Suprapubic skin (tissue), 4 donors: ENCODE measurements around the gene SH3RF1. TPM values are rescaled to one million over a fixed set of nuclear protein-coding genes. Genes with fewer than 3 reads are reported as not detected.

Source experiments
- DNase-seq, 2 donors: peaks; one replicate each; pipeline ENCODE4 v3.0.0-alpha.2; 2019; ENCODE audit warnings: low spot score in 2 of 2
- H3K27ac ChIP-seq: fragments of 200-600 bp; sonication (generic); one replicate; pipeline ENCODE4 v1.5.1; 2019
- H3K27me3 ChIP-seq: fragments of 200-600 bp; sonication (generic); one replicate; pipeline ENCODE4 v1.5.1; 2019
- H3K36me3 ChIP-seq: fragments of 200-600 bp; sonication (generic); one replicate; pipeline ENCODE4 v1.5.1; 2019
- H3K4me1 ChIP-seq: fragments of 200-600 bp; sonication (generic); one replicate; pipeline ENCODE4 v1.5.1; 2019
- H3K4me3 ChIP-seq: fragments of 200-600 bp; sonication (generic); one replicate; pipeline ENCODE4 v1.5.1; 2019; ENCODE audit warnings: mild to moderate bottlenecking
- H3K9me3 ChIP-seq: fragments of 200-600 bp; sonication (generic); one replicate; pipeline ENCODE4 v1.5.1; 2019
- EP300 ChIP-seq: sonication (generic); formaldehyde crosslinking; IDR thresholded peaks from one replicate; pipeline ENCODE4 v1.6.1; 2017; ENCODE audit warnings: antibody characterized with exemption
- POLR2A ChIP-seq, 2 donors: fragments of 450-650 bp; IDR thresholded peaks; one replicate each; pipeline ENCODE4 v1.6.1; 2017; ENCODE audit warnings: antibody characterized with exemption in 2 of 2, mild to moderate bottlenecking in 2 of 2, moderate library complexity in 2 of 2
- POLR2AphosphoS5 ChIP-seq, 3 donors: sonication (generic); formaldehyde crosslinking; IDR thresholded peaks; one replicate each; pipeline ENCODE4 v1.6.1; 2017; ENCODE audit warnings: antibody characterized with exemption in 3 of 3
- WGBS: methylation state at CpG from one replicate; pipeline ENCODE4 v1.1.5; 2018; 5-methylcytosine and 5-hydroxymethylcytosine counted together
- total RNA-seq, 4 donors: library from RNA; depleted of rRNA; stranded (reverse); fragments of >200 nt; gene quantifications; one replicate each; pipeline ENCODE4 v1.1.0, GENCODE V29; 2016
- TF ChIP-seq, protein P1 (sequence below), 2 donors: fragments of 200-600 bp in 1 of 2; fragments of 450-650 bp in 1 of 2; sonication (generic) in 1 of 2; IDR thresholded peaks; one replicate each; pipeline ENCODE4 v1.5.1; 2016 to 2019; ENCODE audit warnings: antibody characterized with exemption in 2 of 2, mild to moderate bottlenecking in 1 of 2, moderate library complexity in 1 of 2

The SH3RF1 gene
- total RNA-seq, 4 donors from 2014 or later = 10.8 to 18.1 (median 15.0) TPM

DNA sequence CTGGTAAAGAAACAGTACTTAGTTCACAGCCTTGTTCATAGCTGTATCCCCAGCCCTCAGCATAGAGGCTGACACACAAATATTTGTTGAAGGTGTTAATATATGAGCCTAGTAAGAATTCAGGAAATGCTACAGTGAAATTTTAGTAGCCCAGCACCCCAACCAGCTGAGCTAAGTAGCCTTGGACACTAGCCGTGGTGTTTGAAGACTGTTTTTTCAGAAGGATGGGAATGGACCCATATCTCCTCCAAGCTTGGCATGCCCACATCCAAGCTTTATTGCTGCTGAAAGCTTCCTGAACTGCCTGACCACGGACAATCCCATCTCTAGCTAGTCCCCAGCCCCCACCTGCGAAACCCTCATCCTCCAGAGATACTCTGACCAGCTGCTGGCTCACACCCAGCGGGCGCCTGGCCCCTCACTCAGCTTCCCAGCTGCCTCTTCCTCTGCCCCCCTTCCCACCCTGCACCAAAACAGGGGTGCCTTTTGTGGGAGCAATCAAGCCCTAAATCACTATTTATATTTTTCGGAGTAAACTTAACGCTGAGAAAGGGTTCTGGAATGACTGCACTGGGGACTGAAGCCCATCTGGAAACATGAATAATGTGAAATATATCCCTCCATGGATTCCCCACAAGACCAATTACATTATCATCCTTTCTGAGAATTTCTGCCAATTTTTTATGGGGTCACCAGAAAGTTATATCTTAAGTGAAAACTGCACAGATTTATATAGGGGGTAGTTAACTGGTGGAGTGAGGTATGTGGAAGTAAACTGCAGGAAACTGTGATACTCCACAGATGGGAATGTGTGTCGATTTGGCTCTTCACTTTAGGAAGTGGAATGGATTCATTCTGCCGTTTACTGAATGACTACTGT lies 219.6 kb downstream of the SH3RF1 start:
- Histone ChIP-seq H3K4me1 (peaks cover 6% of the 10 kb centered on the region), H3K36me3 (no peaks in the 10 kb centered on the region), H3K27ac (peak overlapping the region; percentile 57), H3K9me3 (no peaks in the 10 kb centered on the region), H3K27me3 (no peaks in the 10 kb centered on the region), H3K4me3 (no peak overlapping the region)
- DNase-seq = no peak
- WGBS = 77% methylated on average over 9 of the region's 9 CpGs
- TF ChIP-seq POLR2A (IDR thresholded peaks at IDR 0.05) = no peak
- no peak for TF ChIP-seq EP300
- TF ChIP-seq, protein P1, sequence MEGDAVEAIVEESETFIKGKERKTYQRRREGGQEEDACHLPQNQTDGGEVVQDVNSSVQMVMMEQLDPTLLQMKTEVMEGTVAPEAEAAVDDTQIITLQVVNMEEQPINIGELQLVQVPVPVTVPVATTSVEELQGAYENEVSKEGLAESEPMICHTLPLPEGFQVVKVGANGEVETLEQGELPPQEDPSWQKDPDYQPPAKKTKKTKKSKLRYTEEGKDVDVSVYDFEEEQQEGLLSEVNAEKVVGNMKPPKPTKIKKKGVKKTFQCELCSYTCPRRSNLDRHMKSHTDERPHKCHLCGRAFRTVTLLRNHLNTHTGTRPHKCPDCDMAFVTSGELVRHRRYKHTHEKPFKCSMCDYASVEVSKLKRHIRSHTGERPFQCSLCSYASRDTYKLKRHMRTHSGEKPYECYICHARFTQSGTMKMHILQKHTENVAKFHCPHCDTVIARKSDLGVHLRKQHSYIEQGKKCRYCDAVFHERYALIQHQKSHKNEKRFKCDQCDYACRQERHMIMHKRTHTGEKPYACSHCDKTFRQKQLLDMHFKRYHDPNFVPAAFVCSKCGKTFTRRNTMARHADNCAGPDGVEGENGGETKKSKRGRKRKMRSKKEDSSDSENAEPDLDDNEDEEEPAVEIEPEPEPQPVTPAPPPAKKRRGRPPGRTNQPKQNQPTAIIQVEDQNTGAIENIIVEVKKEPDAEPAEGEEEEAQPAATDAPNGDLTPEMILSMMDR (IDR thresholded peaks at IDR 0.05) = no peak
- TF ChIP-seq POLR2AphosphoS5 (IDR thresholded peaks at IDR 0.05) = no peak

DNA sequence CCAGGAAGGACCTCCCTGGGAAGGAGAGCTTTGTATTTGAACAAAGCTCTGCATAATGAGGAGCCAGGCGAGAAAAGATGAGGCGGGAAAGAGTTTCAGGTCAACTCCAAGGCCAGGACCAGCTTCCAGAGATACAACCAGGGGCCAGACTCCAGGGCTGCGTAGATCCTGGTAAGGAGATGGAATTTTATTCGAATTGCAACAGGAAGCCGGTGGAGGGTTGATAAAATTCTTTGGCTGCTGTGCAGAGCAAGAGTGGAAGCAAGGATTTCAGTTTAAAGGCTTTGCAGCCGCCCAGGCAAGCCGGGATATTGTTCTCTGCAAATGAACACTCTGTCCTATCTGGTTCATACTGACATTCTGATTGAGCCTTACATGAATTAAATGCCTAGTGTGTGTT lies 220.5 kb downstream of the SH3RF1 start:
- no peaks in the 10 kb centered on the region for H3K9me3 ChIP-seq
- 76% methylated on average over 7 of the region's 7 CpGs for WGBS
- H3K36me3 ChIP-seq = no peaks in the 10 kb centered on the region
- H3K27ac ChIP-seq = no peak overlapping the region
- TF ChIP-seq EP300 (no peak), POLR2AphosphoS5 (IDR thresholded peaks at IDR 0.05) (no peak), POLR2A (IDR thresholded peaks at IDR 0.05) (no peak)
- TF ChIP-seq, protein P1 (IDR thresholded peaks at IDR 0.05) = no peak
- H3K4me3 ChIP-seq = no peak overlapping the region
- H3K27me3 ChIP-seq = no peaks in the 10 kb centered on the region
- H3K4me1 ChIP-seq = peaks cover 6% of the 10 kb centered on the region
- no peak for DNase-seq

DNA sequence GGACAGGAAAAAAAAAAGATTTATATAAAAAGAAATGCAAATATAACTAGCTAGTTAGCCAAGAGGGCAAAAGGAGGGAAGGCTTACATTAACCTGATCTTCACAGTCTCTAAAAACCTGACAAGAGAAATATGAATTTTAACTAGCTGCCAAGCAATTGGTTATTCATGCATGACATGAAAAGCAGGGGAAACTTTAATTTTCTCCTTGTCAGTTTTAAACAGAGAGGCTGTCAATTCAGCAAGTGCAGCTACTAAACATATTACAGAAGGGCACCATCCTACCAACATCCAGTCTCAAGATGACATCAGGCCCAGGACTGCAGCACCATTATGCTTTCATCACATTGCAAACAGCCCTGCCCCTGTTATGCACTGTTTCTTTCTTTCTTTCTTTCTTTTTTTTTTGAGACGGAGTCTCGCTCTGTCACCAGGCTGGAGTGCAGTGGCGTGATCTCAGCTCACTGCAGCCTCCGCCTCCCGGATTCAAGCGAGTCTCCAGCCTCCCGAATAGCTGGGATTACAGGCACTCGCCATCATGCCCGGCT lies 221.8 kb downstream of the SH3RF1 start:
- DNase-seq = no peak
- no peak overlapping the region for H3K4me3 ChIP-seq
- H3K27ac ChIP-seq = no peak overlapping the region
- WGBS = 98% methylated on average over 9 of the region's 9 CpGs
- H3K27me3 ChIP-seq = no peaks in the 10 kb centered on the region
- no peaks in the 10 kb centered on the region for H3K36me3 ChIP-seq
- TF ChIP-seq POLR2AphosphoS5 (IDR thresholded peaks at IDR 0.05) (no peak), POLR2A (IDR thresholded peaks at IDR 0.05) (no peak)
- TF ChIP-seq, protein P1 (IDR thresholded peaks at IDR 0.05) = no peak
- no peaks in the 10 kb centered on the region for H3K9me3 ChIP-seq
- peaks cover 6% of the 10 kb centered on the region for H3K4me1 ChIP-seq

- no peak overlapping the region for H3K27ac ChIP-seq
- H3K4me1 ChIP-seq = peaks cover 6% of the 10 kb centered on the region
- no peak for DNase-seq
- 78% methylated on average over 4 of the region's 4 CpGs for WGBS
- H3K36me3 ChIP-seq = no peaks in the 10 kb centered on the region
- H3K27me3 ChIP-seq = no peaks in the 10 kb centered on the region
- H3K9me3 ChIP-seq = no peaks in the 10 kb centered on the region
- TF ChIP-seq POLR2AphosphoS5 (IDR thresholded peaks at IDR 0.05) (no peak), EP300 (no peak), POLR2A (IDR thresholded peaks at IDR 0.05) (no peak)
- TF ChIP-seq, protein P1 (IDR thresholded peaks at IDR 0.05) = no peak
- H3K4me3 ChIP-seq = no peak overlapping the region
Measured at GRCh38 chr4:169047956-169048355, 222.8 kb downstream of the SH3RF1 start.

GRCh38 chr4:169045862-169046584 lies 224.7 kb downstream of the SH3RF1 start:
- TF ChIP-seq EP300 = no peak
- TF ChIP-seq, protein P1 (IDR thresholded peaks at IDR 0.05) = no peak
- no peak for TF ChIP-seq POLR2A (IDR thresholded peaks at IDR 0.05)
- TF ChIP-seq POLR2AphosphoS5 (IDR thresholded peaks at IDR 0.05) = no peak
- Histone ChIP-seq H3K4me3 (no peak overlapping the region), H3K9me3 (no peaks in the 10 kb centered on the region), H3K27ac (no peak overlapping the region), H3K27me3 (no peaks in the 10 kb centered on the region), H3K36me3 (no peaks in the 10 kb centered on the region), H3K4me1 (no peaks in the 10 kb centered on the region)
- WGBS = 80% methylated on average over 15 of the region's 15 CpGs
- no peak for DNase-seq
